ENCODE measurements around the gene TRIM22.
"Not testable (repeated sequence)": the region's sequence is repeated elsewhere in the genome, so short reads cannot be mapped to it uniquely, and the experiment has no call there.

Gene TRIM22

GRCh38 chr11:5689551-5689983, at the start of gene TRIM22:
TSS of gene TRIM22 (plus strand) at chr11:5689790. CDS start at chr11:5696233, 6,443 bp downstream.
- DNase-seq (ENCODE audit: low read depth), result peak; percentile 38

DNA sequence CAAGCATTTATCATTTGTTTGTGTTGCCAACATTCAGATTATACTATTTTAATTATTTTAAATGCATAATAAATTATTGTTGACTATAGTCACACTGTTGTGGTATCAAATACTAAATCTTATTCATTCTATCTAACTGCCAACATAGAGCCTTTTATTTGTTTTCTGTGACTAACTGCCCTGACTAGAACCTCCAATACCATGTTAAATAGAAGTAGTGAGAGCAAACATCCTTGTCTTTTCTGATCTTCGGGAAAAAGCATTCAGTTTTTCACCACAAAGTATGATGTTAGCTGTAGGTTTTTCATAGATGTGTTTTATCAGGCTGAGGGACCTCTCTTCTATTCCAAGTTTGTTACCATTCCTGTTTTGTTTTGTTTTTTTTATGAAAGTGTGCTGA, 49.6 kb upstream of the TRIM22 start:
- DNase-seq (ENCODE audit: low read depth), result no peak

DNA sequence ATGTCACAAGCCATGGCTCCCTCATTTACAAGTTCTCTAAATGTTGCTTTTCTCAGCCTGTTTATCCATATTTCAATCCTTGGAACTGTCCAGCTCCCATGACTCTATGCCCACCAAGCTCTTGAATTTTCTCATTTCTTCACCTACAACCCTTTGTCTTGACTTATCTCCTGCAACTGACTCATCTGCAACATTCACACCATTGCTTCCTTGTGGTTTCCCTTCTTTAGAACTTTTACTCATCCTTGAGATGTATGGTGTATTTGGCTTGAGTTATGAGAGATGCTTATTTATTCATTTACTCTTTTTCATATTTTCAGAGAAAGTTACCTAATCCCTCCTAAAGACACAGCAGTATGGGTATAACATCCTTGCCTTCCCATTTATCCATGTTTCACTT, 46.0 kb upstream of the TRIM22 start:
- DNase-seq (ENCODE audit: low read depth), result no peak

GRCh38 chr11:5646139-5646538, 43.5 kb upstream of the TRIM22 start:
- DNase-seq (ENCODE audit: low read depth), result no peak

DNA sequence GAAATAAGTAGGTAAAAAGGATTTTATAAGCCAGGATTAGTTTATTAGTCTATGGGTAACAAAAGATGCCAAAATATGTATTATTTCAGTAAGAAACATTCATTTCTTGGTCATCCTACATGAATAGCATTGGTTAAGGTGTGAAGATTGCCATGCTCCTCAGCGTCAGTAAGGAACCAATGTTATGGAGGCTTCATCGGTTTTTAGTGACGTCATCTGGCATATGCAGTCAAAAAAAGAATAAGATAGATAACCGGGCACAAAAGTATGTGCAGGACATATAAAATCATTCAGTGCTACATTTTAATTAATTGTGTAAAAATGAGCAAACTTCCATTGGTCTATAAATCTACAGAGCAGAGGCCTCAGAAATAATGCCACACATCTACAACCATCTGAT, 34.1 kb upstream of the TRIM22 start:
- DNase-seq (ENCODE audit: low read depth), result no peak

DNA sequence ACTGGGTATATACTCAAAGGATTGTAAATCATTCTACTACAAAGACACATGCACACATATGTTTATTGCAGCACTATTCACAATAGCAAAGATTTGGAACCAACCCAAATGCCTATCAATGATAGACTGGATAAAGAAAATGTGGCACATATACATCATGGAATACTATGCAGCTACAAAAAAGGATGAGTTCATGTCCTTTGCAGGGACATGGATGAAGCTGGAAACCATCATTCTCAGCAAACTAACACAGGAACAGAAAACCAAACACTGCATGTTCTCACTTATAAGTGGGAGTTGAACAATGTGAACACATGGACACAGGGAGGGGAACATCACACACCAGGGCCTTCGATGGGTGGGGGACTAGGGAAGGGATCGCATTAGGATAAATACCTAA, 32.6 kb upstream of the TRIM22 start:
- DNase-seq (ENCODE audit: low read depth), result not testable (repeated sequence)

DNA sequence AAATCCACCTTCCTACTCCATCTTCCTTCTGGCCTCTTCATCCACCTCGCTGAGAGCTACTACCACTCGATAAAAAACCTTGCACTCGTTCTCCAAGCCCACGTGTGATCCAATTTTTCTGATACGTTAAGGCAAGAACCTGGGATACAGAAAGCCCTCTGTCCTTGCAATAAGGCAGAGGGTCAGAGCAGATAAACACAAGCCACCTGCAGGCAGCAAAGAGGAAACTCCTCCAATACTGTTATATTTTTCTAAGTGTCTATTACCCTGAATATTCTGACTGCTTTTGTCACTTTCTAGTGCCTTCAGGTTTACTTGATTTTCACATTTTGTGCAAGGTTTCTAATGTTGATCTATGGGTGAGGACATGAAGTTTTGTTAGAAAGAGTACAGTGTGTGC, 31.3 kb upstream of the TRIM22 start:
- no peak for DNase-seq (ENCODE audit: low read depth)

DNA sequence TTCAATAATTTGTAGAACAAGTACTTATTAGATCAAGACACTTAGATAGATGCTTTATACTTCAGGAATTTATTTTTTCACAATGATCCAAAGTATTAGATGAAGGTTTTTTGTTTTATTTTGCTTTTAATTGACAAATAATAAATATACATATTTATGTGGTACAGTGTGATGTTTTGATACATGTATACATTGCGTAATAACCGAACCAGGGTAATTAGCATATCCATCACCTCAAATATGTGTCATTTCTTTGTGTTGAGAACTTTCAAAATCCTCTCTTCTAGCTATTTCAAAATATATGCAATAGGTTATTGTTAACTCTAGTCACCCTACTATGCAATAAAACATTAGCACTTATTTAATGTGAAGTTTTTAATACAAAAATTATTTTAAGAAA, 26.1 kb upstream of the TRIM22 start:
- no peak for DNase-seq (ENCODE audit: low read depth)

- DNase-seq (ENCODE audit: low read depth), result no peak
These were observed 24.5 kb upstream of the TRIM22 start for GRCh38 chr11:5665051-5665570.

- DNase-seq (ENCODE audit: low read depth), result no peak
These were observed 23.7 kb upstream of the TRIM22 start for GRCh38 chr11:5665746-5666401.

DNA sequence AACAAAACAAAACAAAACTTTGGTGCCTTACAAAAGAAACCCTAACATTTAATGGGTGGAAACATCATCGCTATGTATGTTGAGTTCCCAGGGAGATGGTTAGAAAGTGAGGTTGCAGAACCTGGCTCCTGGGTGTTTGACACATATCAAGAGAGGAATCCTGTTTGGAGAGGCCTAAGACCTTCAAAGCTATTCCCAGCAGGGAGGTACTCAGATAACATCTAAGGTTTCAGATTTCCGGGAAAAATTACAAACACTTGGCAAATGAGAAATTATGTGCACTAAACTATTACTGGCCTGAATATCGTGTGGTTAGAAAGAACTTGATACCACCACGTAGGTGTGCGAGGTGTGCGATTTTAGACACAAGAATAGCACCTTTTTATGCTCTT, 23.2 kb upstream of the TRIM22 start:
- no peak for DNase-seq (ENCODE audit: low read depth)

DNA sequence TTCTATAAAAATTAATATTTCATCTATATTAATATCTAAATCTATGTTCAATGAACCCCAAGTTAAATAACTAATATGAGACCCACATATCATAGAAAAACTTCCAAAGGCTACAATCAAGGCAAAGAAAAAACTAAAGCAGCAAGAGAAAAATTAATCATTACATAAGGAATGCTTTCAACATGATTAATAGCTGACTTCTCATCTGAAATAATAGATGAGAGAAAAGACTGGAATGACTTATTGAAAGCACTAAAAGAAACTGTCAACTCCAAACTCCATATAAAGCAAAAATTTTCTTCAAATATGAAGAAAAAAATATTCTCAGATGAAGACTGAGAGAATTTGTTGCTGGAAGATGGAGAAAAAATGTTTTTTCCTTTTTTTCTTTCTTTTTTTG, 17.8 kb upstream of the TRIM22 start:
- DNase-seq (ENCODE audit: low read depth), result no peak

- DNase-seq (ENCODE audit: low read depth), result no peak
These were observed 15.2 kb upstream of the TRIM22 start for GRCh38 chr11:5674391-5674790.

- DNase-seq (ENCODE audit: low read depth), result no peak
These were observed 9.8 kb upstream of the TRIM22 start for GRCh38 chr11:5679811-5680210.

GRCh38 chr11:5682890-5683441, 6.6 kb upstream of the TRIM22 start:
- DNase-seq (ENCODE audit: low read depth), result not testable (repeated sequence)

DNA sequence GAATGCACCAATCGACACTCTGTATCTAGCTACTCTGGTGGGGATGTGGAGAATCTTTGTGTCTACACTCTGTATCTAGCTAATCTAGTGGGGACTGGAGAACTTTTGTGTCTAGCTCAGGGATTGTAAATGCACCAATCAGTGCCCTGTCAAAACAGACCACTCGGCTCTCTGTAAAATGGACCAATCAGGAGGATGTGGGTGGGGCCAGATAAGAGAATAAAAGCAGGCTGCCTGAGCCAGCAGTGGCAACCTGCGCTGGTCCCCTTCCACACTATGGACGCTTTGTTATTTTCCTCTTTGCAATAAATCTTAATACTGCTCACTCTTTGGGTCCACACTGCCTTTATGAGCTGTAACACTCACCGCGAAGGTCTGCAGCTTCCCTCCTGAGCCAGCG, 6.0 kb upstream of the TRIM22 start:
- peak; percentile 21 for DNase-seq (ENCODE audit: low read depth)

GRCh38 chr11:5684036-5684645, 5.4 kb upstream of the TRIM22 start:
- DNase-seq (ENCODE audit: low read depth), result no peak

GRCh38 chr11:5684646-5685362, 4.8 kb upstream of the TRIM22 start, which contains the start of gene TRIM5:
TSS of gene TRIM5 (minus strand) at chr11:5685074. CDS start at chr11:5680177, 4,897 bp downstream.
- peak; percentile 81 for DNase-seq (ENCODE audit: low read depth)

DNA sequence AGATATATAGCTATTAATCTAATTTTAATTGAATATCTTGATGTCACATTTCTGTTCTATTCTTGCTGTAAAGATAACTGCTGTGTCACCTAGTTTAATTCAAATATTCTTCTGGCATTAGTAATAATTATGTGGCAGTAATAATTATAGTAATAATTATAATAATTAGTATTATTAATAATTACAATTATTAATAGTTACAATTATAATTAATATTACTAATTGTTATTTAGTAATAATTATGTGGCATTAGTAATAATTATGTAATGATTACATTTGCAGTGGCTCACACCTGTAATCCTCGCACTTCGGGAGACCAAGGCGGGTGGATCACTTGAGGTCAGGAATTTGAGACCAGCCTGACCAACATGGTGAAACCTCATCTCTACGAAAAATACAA, 3.2 kb upstream of the TRIM22 start:
- no peak for DNase-seq (ENCODE audit: low read depth)

GRCh38 chr11:5688482-5688881, 1.1 kb upstream of the TRIM22 start:
- no peak for DNase-seq (ENCODE audit: low read depth)

DNA sequence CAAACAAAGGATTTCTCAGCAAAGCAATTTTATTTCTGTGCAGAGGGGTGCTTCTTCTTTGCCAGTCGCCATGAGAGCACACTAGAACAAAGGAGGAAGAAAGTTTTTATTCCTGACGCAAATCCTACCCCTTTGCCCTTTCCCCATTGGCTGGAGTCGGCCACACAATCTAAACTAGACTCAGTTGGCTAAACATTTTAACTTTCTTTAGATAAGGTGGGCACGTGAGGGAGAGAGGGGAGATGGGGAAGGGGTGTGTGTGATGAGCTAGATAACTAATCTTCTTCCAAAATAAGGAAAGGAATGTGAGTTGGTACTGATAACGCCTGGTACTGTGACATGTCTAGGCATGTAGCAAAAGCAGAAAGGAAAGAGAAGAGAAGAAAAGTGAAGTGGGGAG, 626 bp downstream of the TRIM22 start:
- no peak for DNase-seq (ENCODE audit: low read depth)

DNA sequence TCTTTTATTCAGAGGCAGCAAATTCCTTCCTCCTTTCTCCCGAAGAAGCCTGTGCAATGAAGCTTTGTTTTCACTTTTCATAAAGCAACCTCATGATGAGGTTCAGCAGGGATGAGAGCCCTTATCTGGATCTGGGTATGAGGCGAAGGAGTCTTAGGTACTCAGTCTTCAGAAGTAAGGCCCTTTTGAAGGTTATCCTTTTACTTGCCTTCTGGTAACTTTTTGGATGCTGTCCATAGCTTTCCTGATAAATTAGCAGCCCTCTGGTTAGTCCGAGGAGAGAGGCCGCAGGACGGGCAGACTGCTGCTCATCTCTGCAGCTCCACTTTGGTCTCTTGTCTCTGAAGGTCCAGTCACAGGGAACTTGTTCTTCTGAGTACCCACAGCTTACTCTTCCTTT, 1.1 kb downstream of the TRIM22 start:
- no peak for DNase-seq (ENCODE audit: low read depth)
